HFFc6 (cell line): ENCODE data around the gene NCOR1. TPM values are rescaled to one million over a fixed set of nuclear protein-coding genes. Genes with fewer than 3 reads are reported as not detected.
A peak's percentile ranks its signal among the peaks of the same experiment; 100 is the strongest.

Experiments used
- DNase-seq: peaks from one replicate; pipeline ENCODE4 v3.0.0-alpha.2; 2018
- H3K27ac Mint-ChIP-seq: 2 replicates; pipeline ENCODE4 v1.8.0; 2020; ENCODE audit warnings: mild to moderate bottlenecking, mixed read lengths
- H3K27me3 Mint-ChIP-seq: 2 replicates; pipeline ENCODE4 v1.8.0; 2021; ENCODE audit warnings: mild to moderate bottlenecking, moderate library complexity, mixed read lengths; ENCODE audit not compliant: insufficient read depth
- H3K36me3 Mint-ChIP-seq: 2 replicates; pipeline ENCODE4 v1.8.0; 2021; ENCODE audit warnings: low read depth, mixed read lengths
- H3K4me1 Mint-ChIP-seq: 2 replicates; pipeline ENCODE4 v1.8.0; 2020; ENCODE audit warnings: low read depth, mixed read lengths
- H3K4me3 Mint-ChIP-seq: 2 replicates; pipeline ENCODE4 v1.8.0; 2020; ENCODE audit warnings: mild to moderate bottlenecking, moderate library complexity, mixed read lengths
- H3K9me3 Mint-ChIP-seq: 2 replicates; pipeline ENCODE4 v1.8.0; 2020; ENCODE audit warnings: mild to moderate bottlenecking, mixed read lengths
- total RNA-seq, 6 experiments: library from RNA; stranded (reverse); fragmentation: NEBNext Ultra II Directional; extraction: Animal tissue kit (Norgen Biotek cat#: 25700); gene quantifications; 2 replicates in 1 of 6; 3 replicates in 5 of 6; pipeline ENCODE4 v1.2.3, GENCODE V29; 2021
- TF ChIP-seq, protein P1 (sequence below): fragments of 200-600 bp; sonication (generic); IDR thresholded peaks from 2 replicates; pipeline ENCODE4 v1.5.0; 2021; ENCODE audit warnings: antibody characterized with exemption, mild to moderate bottlenecking

NCOR1 gene
- total RNA-seq, 6 experiments from 2014 or later = 103 to 115 (median 111) TPM

DNA sequence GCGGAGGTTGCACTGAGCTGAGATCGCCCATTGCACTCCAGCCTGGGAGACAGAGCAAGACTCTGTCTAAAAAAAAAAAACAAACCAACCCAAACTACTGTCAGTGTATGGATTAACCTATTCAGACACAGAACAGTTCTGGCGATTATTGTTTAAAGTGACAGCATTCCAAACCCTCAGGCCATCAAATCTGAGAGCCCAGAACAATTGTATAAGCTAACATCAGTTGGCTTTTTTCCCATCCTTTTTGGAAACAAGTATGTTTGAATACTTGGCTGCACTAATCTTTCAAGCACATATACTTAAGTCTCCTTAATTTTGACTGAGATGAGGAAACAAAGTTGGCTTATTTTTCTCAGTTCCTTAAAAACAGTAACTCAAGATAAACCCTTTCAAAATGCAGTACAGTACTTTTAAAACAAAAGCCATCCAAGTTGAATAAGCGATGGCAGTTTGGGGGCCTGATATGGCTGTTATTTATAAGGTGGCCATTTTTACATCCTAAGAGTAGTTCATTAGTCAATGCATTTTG, 217.2 kb downstream of the NCOR1 start:
- peaks cover 10% of the 10 kb centered on the region; the same call in 1 of the 2 replicates for H3K9me3 Mint-ChIP-seq
- peak overlapping the region; percentile 92 for H3K27ac Mint-ChIP-seq
- H3K4me3 Mint-ChIP-seq = peak overlapping the region; percentile 90; the same call in 1 of the 2 replicates

DNA sequence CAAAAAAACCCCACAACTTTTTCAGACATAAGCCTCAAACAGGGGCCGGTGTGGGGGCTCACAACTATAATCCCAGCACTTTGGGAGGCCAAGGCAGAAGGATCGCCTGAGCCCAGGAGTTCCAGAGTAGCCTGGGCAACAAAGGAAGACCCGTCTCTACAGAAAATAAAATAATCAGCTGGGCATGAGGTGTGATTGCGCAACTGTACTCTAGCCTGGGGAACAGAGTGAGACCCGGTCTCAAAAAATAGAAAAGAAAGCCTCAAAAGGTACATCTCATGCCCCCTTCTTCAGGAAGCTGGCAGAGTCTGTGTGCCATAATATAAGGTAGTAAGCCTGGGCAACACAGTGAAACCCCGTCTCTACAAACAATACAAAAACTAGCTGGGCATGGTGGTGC, 219.0 kb downstream of the NCOR1 start:
- Mint-ChIP-seq H3K27me3 (no peaks in the 10 kb centered on the region), H3K9me3 (peaks cover 1% of the 10 kb centered on the region; the same call in 1 of the 2 replicates), H3K27ac (no peak overlapping the region), H3K36me3 (peaks cover 8% of the 10 kb centered on the region), H3K4me1 (peaks cover 15% of the 10 kb centered on the region), H3K4me3 (no peak overlapping the region)
- TF ChIP-seq, protein P1, sequence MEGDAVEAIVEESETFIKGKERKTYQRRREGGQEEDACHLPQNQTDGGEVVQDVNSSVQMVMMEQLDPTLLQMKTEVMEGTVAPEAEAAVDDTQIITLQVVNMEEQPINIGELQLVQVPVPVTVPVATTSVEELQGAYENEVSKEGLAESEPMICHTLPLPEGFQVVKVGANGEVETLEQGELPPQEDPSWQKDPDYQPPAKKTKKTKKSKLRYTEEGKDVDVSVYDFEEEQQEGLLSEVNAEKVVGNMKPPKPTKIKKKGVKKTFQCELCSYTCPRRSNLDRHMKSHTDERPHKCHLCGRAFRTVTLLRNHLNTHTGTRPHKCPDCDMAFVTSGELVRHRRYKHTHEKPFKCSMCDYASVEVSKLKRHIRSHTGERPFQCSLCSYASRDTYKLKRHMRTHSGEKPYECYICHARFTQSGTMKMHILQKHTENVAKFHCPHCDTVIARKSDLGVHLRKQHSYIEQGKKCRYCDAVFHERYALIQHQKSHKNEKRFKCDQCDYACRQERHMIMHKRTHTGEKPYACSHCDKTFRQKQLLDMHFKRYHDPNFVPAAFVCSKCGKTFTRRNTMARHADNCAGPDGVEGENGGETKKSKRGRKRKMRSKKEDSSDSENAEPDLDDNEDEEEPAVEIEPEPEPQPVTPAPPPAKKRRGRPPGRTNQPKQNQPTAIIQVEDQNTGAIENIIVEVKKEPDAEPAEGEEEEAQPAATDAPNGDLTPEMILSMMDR = no peak
- no peak for DNase-seq

More for the DNA sequence above, 217.2 kb downstream of the NCOR1 start:
- H3K27me3 Mint-ChIP-seq = no peaks in the 10 kb centered on the region; the same call in 1 of the 2 replicates
- DNase-seq = no peak
- peaks cover 23% of the 10 kb centered on the region for H3K36me3 Mint-ChIP-seq
- peaks cover 23% of the 10 kb centered on the region for H3K4me1 Mint-ChIP-seq
- TF ChIP-seq, protein P1 = no peak

DNA sequence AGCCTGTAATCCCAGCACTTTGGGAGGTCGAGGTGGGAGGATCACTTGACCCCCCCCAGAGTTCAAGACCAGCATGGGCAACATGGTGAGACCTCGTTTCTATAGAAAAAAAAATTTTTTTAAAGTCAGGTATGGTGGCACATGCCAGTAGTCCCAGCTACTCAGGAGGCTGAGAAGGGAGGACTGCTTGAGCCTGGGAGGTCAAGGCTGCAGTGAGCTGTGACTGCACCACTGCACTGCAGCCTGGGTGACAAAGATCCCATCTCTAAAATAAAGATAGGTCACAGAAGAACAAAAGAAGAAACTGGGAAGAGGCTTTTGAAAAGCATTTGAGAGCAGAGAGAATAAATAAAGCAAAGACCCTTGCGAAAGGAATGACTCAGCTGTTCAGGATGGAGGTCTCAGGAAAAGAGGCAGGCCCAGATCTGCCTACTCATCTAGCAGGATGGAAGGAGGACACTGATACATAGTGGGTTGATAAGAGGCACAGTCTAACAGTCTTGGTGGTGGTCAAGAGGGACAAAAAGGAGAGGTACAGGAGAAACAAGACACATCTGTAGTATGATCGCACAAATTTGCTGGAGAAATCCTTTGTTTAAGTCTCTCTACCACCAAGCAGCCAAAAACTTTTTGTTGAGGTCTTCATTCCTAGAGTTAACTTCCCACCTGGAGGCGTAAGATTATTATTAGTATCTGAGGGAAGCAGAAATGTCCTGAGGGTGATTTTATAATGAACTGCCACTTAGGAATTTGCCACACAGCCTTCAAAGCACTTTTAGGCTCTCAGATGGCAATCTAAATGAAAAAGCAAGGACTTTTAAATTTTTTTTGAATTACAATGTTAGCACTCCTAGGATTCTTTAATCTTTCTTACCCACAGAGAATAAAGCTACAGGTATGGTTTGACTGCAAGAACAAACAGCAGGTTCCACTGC, 233.4 kb downstream of the NCOR1 start:
- Mint-ChIP-seq H3K27me3 (peaks cover 1% of the 10 kb centered on the region; the same call in 1 of the 2 replicates), H3K9me3 (no peaks in the 10 kb centered on the region), H3K4me3 (no peak overlapping the region), H3K36me3 (peaks cover 19% of the 10 kb centered on the region), H3K27ac (peak overlapping the region; percentile 70), H3K4me1 (peaks cover 16% of the 10 kb centered on the region)
- no peak for DNase-seq
- TF ChIP-seq, protein P1 = no peak

DNA sequence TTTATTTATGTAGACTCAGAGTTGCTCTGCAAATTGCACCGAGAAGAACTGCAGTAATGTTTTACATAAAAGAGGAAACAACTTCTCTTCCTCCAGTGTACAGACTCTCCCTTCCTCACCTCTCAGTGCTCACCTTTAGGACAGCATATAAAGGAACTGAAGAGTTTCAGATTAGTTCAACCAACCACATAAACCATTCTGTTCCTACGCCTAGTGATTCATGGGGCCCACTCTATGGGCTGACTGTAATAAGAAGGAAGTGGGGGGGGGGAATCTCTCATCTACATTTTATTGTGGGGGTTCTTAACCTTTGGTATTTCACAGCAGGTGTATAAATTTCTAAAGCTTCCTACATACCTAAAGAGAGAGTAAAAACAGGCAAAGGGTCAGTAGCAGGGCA, 234.1 kb downstream of the NCOR1 start:
- peaks cover 16% of the 10 kb centered on the region for H3K36me3 Mint-ChIP-seq
- DNase-seq = no peak
- H3K4me1 Mint-ChIP-seq = peaks cover 16% of the 10 kb centered on the region
- no peak overlapping the region for H3K4me3 Mint-ChIP-seq
- TF ChIP-seq, protein P1 = no peak
- H3K9me3 Mint-ChIP-seq = no peaks in the 10 kb centered on the region
- H3K27me3 Mint-ChIP-seq = peaks cover 1% of the 10 kb centered on the region; the same call in 1 of the 2 replicates
- no peak overlapping the region for H3K27ac Mint-ChIP-seq

Other genes with a start within 250 kb of the NCOR1 start
- 10 to 100 TPM; 11.4 to 17.7 (median 15.5) TPM for gene ZSWIM7, start 215.8 kb downstream of the NCOR1 start, total RNA-seq
- 10 to 100 TPM; 10.4 to 15.4 (median 12.4) TPM for gene TTC19, start 215.7 kb downstream of the NCOR1 start, total RNA-seq
- 10 to 100 TPM; 12.0 to 15.5 (median 14.9) TPM for gene PIGL, start 1.7 kb upstream of the NCOR1 start, total RNA-seq
- gene CENPV, start 137.9 kb upstream of the NCOR1 start, total RNA-seq = 10 to 100 TPM; 12.2 to 22.4 (median 15.2) TPM
- gene UBB, start 165.6 kb upstream of the NCOR1 start, total RNA-seq = 1,000 to 10,000 TPM; 1,553 to 1,785 (median 1,678) TPM
- 10 to 100 TPM in 4 of 6 experiments, 1 to 10 TPM in 2; 2.9 to 19.5 (median 18.1) TPM for gene TRPV2, start 200.0 kb upstream of the NCOR1 start, total RNA-seq